ENCODE data around the gene TTYH1.

DNA sequence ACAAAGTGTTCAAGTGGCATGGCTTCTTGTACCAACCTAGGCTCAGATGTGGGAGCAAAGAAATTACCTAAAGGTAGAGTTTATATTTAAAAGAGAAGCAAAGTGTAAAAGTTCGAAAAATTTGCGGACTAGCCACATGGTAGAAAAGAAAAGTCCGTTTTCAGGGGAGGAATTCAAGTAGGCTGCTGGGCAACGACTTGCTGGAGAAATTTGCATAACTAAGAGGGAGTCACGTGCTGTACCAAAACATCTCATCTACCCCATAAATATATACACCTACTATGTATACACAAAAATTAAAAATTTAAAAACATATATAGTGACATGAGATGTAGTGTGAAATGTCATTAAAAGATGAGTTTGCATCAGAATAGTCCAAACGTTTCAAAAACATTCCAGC, 48.5 kb upstream of the TTYH1 start:
- TF ChIP-seq, protein P1, sequence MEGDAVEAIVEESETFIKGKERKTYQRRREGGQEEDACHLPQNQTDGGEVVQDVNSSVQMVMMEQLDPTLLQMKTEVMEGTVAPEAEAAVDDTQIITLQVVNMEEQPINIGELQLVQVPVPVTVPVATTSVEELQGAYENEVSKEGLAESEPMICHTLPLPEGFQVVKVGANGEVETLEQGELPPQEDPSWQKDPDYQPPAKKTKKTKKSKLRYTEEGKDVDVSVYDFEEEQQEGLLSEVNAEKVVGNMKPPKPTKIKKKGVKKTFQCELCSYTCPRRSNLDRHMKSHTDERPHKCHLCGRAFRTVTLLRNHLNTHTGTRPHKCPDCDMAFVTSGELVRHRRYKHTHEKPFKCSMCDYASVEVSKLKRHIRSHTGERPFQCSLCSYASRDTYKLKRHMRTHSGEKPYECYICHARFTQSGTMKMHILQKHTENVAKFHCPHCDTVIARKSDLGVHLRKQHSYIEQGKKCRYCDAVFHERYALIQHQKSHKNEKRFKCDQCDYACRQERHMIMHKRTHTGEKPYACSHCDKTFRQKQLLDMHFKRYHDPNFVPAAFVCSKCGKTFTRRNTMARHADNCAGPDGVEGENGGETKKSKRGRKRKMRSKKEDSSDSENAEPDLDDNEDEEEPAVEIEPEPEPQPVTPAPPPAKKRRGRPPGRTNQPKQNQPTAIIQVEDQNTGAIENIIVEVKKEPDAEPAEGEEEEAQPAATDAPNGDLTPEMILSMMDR (IDR thresholded peaks at IDR 0.05), result no peak
- TF ChIP-seq POLR2AphosphoS5 (IDR thresholded peaks at IDR 0.05; ENCODE audit: low read depth, low read length) (no peak), SIN3A (IDR thresholded peaks at IDR 0.05; ENCODE audit: borderline replicate concordance, insufficient read depth, low read depth, low read length) (no peak), TCF7L2 (IDR thresholded peaks at IDR 0.05; ENCODE audit: low read depth, low read length) (no peak)
- TF ChIP-seq, protein P2, sequence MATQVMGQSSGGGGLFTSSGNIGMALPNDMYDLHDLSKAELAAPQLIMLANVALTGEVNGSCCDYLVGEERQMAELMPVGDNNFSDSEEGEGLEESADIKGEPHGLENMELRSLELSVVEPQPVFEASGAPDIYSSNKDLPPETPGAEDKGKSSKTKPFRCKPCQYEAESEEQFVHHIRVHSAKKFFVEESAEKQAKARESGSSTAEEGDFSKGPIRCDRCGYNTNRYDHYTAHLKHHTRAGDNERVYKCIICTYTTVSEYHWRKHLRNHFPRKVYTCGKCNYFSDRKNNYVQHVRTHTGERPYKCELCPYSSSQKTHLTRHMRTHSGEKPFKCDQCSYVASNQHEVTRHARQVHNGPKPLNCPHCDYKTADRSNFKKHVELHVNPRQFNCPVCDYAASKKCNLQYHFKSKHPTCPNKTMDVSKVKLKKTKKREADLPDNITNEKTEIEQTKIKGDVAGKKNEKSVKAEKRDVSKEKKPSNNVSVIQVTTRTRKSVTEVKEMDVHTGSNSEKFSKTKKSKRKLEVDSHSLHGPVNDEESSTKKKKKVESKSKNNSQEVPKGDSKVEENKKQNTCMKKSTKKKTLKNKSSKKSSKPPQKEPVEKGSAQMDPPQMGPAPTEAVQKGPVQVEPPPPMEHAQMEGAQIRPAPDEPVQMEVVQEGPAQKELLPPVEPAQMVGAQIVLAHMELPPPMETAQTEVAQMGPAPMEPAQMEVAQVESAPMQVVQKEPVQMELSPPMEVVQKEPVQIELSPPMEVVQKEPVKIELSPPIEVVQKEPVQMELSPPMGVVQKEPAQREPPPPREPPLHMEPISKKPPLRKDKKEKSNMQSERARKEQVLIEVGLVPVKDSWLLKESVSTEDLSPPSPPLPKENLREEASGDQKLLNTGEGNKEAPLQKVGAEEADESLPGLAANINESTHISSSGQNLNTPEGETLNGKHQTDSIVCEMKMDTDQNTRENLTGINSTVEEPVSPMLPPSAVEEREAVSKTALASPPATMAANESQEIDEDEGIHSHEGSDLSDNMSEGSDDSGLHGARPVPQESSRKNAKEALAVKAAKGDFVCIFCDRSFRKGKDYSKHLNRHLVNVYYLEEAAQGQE (IDR thresholded peaks at IDR 0.05; ENCODE audit: insufficient read depth in 1 of 2, low read depth in 2 of 2, low read length in 1 of 2), result no peak
